Fibroblast of villous mesenchyme (primary cell): ENCODE results near the gene MRPS15. TPM values are rescaled to one million over a fixed set of nuclear protein-coding genes. Genes with fewer than 3 reads are reported as not detected.
"Not testable (repeated sequence)": the region's sequence is repeated elsewhere in the genome, so short reads cannot be mapped to it uniquely, and the experiment has no call there.

ENCODE experiments used
- DNase-seq: peaks from one replicate; pipeline ENCODE4 v3.0.0-alpha.2; 2010; ENCODE audit warnings: low read depth
- H3K4me3 ChIP-seq: 2 replicates; pipeline ENCODE4 v1.5.1; 2011; ENCODE audit warnings: low read depth, mild to moderate bottlenecking, low read length
- CTCF ChIP-seq: IDR thresholded peaks from 2 replicates; pipeline ENCODE4 v1.5.1; 2012; ENCODE audit warnings: low read depth, mild to moderate bottlenecking, low read length; ENCODE audit not compliant: insufficient read depth
- total RNA-seq: library from RNA; depleted of rRNA; stranded (reverse); fragments of >200 nt; gene quantifications from 2 replicates; pipeline ENCODE4 v1.2.3, GENCODE V29; 2012

Gene MRPS15
- total RNA-seq, 1 donor, result 83.8 TPM

GRCh38 chr1:36503733-36504132 lies 39.5 kb upstream of the MRPS15 start:
- TF ChIP-seq CTCF, result no peak
- DNase-seq, result no peak
- H3K4me3 ChIP-seq, result no peak overlapping the region

GRCh38 chr1:36503159-36503558 lies 39.0 kb upstream of the MRPS15 start:
- no peak overlapping the region for H3K4me3 ChIP-seq
- no peak for TF ChIP-seq CTCF
- no peak for DNase-seq

GRCh38 chr1:36502616-36503015 lies 38.4 kb upstream of the MRPS15 start:
- TF ChIP-seq CTCF, result no peak
- H3K4me3 ChIP-seq, result no peak overlapping the region
- DNase-seq, result no peak

GRCh38 chr1:36501911-36502310 lies 37.7 kb upstream of the MRPS15 start:
- H3K4me3 ChIP-seq, DNase-seq: not testable (repeated sequence)

- no peak overlapping the region for H3K4me3 ChIP-seq
- TF ChIP-seq CTCF, result no peak
- peak; percentile 14 for DNase-seq
Measured at GRCh38 chr1:36497207-36497606, 33.0 kb upstream of the MRPS15 start.

- no peak for DNase-seq
- no peak overlapping the region for H3K4me3 ChIP-seq
- no peak for TF ChIP-seq CTCF
Measured at GRCh38 chr1:36494971-36495370, 30.8 kb upstream of the MRPS15 start.

GRCh38 chr1:36493524-36493923 lies 29.3 kb upstream of the MRPS15 start:
- TF ChIP-seq CTCF, result no peak
- DNase-seq, result no peak
- no peak overlapping the region for H3K4me3 ChIP-seq

GRCh38 chr1:36492491-36492890 lies 28.3 kb upstream of the MRPS15 start:
- no peak for DNase-seq
- no peak overlapping the region for H3K4me3 ChIP-seq
- TF ChIP-seq CTCF, result no peak

GRCh38 chr1:36489258-36490051 lies 25.3 kb upstream of the MRPS15 start:
- H3K4me3 ChIP-seq, DNase-seq: not testable (repeated sequence)
